Lung (tissue), 12 donors: ENCODE results near the gene FRMD5. TPM values are rescaled to one million over a fixed set of nuclear protein-coding genes. Genes with fewer than 3 reads are reported as not detected.

ENCODE experiments used
- ATAC-seq: fragments of 200-7000 bp; cut with Tn5 transposase; one replicate; pipeline ENCODE4 v1.9.1; 2020; ENCODE audit warnings: moderate number of reproducible peaks; ENCODE audit not compliant: insufficient read depth, low FRiP score
- DNase-seq, 3 donors: peaks; one replicate each; pipeline ENCODE4 v3.0.0-alpha.2; 2013 to 2017
- H3K27ac ChIP-seq, 2 donors: one replicate each; pipeline ENCODE4 v1.5.1; 2013; ENCODE audit warnings: mild to moderate bottlenecking in 2 of 2, moderate library complexity in 2 of 2, control low read depth in 1 of 2, inconsistent platforms in 1 of 2, low read depth in 1 of 2, low read length in 1 of 2
- H3K27me3 ChIP-seq, 3 donors: one replicate each; pipeline ENCODE4 v1.5.1; 2013; ENCODE audit warnings: low read length in 2 of 3; ENCODE audit not compliant: control insufficient read depth in 3 of 3, insufficient read depth in 3 of 3
- H3K36me3 ChIP-seq, 4 donors: one replicate each; pipeline ENCODE4 v1.5.1; 2013; ENCODE audit warnings: low read length in 4 of 4, mild to moderate bottlenecking in 1 of 4, moderate library complexity in 1 of 4; ENCODE audit not compliant: control insufficient read depth in 4 of 4, insufficient read depth in 4 of 4
- H3K4me1 ChIP-seq, 5 donors: one replicate each; pipeline ENCODE4 v1.5.1; 2013; ENCODE audit warnings: low read length in 5 of 5, mild to moderate bottlenecking in 2 of 5, moderate library complexity in 1 of 5; ENCODE audit not compliant: control insufficient read depth in 5 of 5, insufficient read depth in 5 of 5
- H3K4me3 ChIP-seq: one replicate; pipeline ENCODE4 v1.5.1; 2013; ENCODE audit warnings: mild to moderate bottlenecking, control low read depth, moderate library complexity
- H3K9ac ChIP-seq, 2 donors: one replicate each; pipeline ENCODE4 v1.5.1; 2013; ENCODE audit warnings: low read length in 2 of 2, control low read depth in 1 of 2; ENCODE audit not compliant: insufficient read depth in 1 of 2
- H3K9me3 ChIP-seq, 4 donors: one replicate each; pipeline ENCODE4 v1.5.1; 2013; ENCODE audit warnings: low read length in 3 of 4, mild to moderate bottlenecking in 1 of 4, moderate library complexity in 1 of 4; ENCODE audit not compliant: control insufficient read depth in 4 of 4, insufficient read depth in 3 of 4
- WGBS, 2 donors: extraction: QIAGEN DNeasy Blood & Tissue Kit; methylation state at CpG; one replicate each; pipeline ENCODE4 v1.1.7; 2013; 5-methylcytosine and 5-hydroxymethylcytosine counted together
- polyA plus RNA-seq, 2 donors: library from polyadenylated mRNA; stranded (reverse); fragments of 200-250 nt; gene quantifications; one replicate each; pipeline ENCODE4 v1.2.1, GENCODE V29; 2013
- total RNA-seq, 2 donors: library from RNA; depleted of rRNA in 1 of 2; stranded (reverse); fragments of >200 nt in 1 of 2; gene quantifications; one replicate each; pipeline ENCODE4 v1.2.1, GENCODE V29; 2014 to 2021
- TF ChIP-seq, protein P1 (sequence below): IDR thresholded peaks from 2 replicates; pipeline ENCODE4 v1.5.1; 2012; ENCODE audit warnings: mild to moderate bottlenecking; ENCODE audit errors: control extremely low read depth, extremely low read depth
- donor health status: control.
- donor health status: control.
- donor health status: Bipolar disorder and iron deficiency.
- donor health status: healthy.
- donor health status: DM: yes; HTN: yes; CAD: no.

Gene FRMD5
- total and polyA plus RNA-seq, 4 donors, result 0.10 to 1.1 (median 0.67) TPM

DNA sequence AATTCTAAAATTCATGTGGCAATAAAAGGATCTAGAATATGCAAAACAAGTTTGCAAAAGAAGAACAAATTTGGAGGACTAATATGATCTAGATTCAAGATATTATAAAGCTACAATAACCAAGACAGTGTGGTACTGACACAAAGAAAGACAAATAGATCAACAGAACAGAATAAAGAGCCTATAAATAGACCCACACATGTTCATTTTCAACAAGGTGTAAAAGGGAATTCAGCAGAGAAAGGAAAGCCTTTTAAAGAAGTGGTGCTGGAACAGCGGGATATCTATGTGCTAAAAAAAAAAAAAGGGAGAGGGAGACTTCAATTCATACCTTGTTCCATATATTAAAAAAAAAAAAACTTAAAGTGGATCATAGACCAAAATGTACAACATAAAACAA is 219.3 kb downstream of the FRMD5 start:
- Histone ChIP-seq H3K4me1 (no peaks in the 10 kb centered on the region), H3K27ac (no peak overlapping the region), H3K36me3 (no peaks in the 10 kb centered on the region), H3K4me3 (no peak overlapping the region), H3K27me3 (peaks cover 0 to 2% (median 2%) of the 10 kb centered on the region in 3 donors), H3K9ac (no peak overlapping the region), H3K9me3 (peaks cover 0 to 5% (median 3%) of the 10 kb centered on the region in 4 donors)
- TF ChIP-seq, protein P1, sequence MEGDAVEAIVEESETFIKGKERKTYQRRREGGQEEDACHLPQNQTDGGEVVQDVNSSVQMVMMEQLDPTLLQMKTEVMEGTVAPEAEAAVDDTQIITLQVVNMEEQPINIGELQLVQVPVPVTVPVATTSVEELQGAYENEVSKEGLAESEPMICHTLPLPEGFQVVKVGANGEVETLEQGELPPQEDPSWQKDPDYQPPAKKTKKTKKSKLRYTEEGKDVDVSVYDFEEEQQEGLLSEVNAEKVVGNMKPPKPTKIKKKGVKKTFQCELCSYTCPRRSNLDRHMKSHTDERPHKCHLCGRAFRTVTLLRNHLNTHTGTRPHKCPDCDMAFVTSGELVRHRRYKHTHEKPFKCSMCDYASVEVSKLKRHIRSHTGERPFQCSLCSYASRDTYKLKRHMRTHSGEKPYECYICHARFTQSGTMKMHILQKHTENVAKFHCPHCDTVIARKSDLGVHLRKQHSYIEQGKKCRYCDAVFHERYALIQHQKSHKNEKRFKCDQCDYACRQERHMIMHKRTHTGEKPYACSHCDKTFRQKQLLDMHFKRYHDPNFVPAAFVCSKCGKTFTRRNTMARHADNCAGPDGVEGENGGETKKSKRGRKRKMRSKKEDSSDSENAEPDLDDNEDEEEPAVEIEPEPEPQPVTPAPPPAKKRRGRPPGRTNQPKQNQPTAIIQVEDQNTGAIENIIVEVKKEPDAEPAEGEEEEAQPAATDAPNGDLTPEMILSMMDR, result no peak
- WGBS, 2 donors, result 75 to 95% methylated on average over 1 of the region's 1 CpG
- no peak for ATAC-seq
- no peak for DNase-seq

DNA sequence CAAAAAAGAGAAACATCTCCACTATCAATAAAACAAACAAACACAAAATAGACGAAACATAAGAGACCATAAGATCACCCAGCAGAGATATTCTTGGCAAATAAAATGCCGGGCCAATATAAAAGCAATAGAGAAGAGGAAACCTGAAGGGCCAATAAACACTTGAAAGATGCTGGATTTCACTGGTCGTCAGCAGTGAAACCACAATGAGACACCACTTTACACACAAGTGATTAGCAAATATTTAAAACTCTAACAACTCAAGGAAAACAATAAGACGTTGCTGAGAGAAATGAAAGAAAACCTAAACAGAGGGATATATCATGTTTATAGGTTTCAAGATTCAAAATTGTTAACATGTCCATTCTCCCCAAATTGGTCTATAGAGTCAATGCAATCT is 219.7 kb downstream of the FRMD5 start:
- H3K9me3 ChIP-seq, result peaks cover 0 to 5% (median 3%) of the 10 kb centered on the region in 4 donors
- TF ChIP-seq, protein P1, result no peak
- DNase-seq (no peak), ATAC-seq (no peak)
- no peak overlapping the region for H3K4me3 ChIP-seq
- H3K36me3 ChIP-seq, result no peaks in the 10 kb centered on the region
- H3K27me3 ChIP-seq, result peaks cover 0 to 2% (median 2%) of the 10 kb centered on the region in 3 donors
- no peak overlapping the region for H3K27ac ChIP-seq
- H3K4me1 ChIP-seq, result no peaks in the 10 kb centered on the region
- H3K9ac ChIP-seq, result no peak overlapping the region
- 36 to 38% methylated on average over 4 of the region's 4 CpGs for WGBS, 2 donors

DNA sequence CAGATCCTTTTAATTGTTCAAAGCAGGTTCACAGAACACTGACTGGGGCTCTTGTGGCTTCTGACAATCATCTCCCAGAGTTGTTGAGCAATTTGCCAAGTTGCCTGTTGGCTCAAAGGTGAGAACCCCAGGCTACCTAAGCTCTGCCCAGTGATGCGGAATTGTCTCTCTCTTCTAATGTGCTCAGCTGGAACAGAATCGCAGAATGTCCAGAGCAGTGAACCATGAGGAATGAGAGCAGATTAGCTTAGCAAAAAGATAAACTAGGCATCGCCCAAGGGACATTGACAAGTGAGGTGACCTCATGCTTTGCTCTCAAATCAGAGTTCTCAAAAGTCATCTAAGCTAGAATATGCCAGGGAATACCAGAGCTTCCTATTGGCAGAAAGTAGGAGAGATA is 220.2 kb downstream of the FRMD5 start:
- DNase-seq, result no peak
- Histone ChIP-seq H3K27ac (no peak overlapping the region), H3K36me3 (no peaks in the 10 kb centered on the region), H3K4me3 (no peak overlapping the region), H3K4me1 (no peaks in the 10 kb centered on the region), H3K9ac (no peak overlapping the region), H3K9me3 (peaks cover 0 to 5% (median 3%) of the 10 kb centered on the region in 4 donors), H3K27me3 (peaks cover 0 to 2% (median 2%) of the 10 kb centered on the region in 3 donors)
- TF ChIP-seq, protein P1, result no peak
- no peak for ATAC-seq
- 74 to 84% methylated on average over 3 of the region's 3 CpGs for WGBS, 2 donors

DNA sequence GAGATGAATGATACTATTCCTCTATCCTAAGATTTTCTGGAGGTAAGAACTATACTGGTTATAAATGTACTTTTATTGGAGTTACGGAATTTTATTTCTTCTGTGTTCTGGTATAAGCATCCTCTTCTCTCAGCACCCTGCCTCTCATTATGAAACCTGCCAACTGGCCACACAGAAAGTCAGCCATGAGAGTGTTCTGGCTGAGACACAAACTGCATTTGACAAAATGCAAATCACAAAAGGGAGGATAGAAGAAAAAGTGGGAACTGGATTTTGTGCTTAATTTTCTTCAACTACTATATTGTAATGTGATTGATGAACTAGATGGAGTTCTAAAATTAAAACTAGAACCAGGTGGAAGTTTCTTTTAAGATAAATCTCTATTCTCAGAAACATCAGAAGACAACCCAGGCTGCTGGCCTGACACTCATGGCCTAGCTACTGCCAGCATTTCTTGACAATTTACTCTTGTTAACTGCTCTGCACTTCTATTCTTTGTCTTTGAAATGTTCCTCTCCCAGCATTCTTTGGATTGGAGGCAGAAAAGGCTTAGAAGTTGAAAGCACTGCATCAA is 225.2 kb downstream of the FRMD5 start:
- TF ChIP-seq, protein P1, result no peak
- no peaks in the 10 kb centered on the region for H3K36me3 ChIP-seq
- no peaks in the 10 kb centered on the region for H3K27me3 ChIP-seq
- no peaks in the 10 kb centered on the region for H3K9me3 ChIP-seq
- H3K27ac ChIP-seq, result no peak overlapping the region
- DNase-seq (no peak), ATAC-seq (no peak)
- H3K4me3 ChIP-seq, result no peak overlapping the region
- no peak overlapping the region for H3K9ac ChIP-seq
- 89 to 90% methylated on average over 1 of the region's 1 CpG for WGBS, 2 donors
- no peaks in the 10 kb centered on the region for H3K4me1 ChIP-seq
